H1 (cell line): Measurements from ENCODE around the gene POLG. TPM values are rescaled to one million over a fixed set of nuclear protein-coding genes. Genes with fewer than 3 reads are reported as not detected.

Experiments
- CTCF ChIA-PET: fragments of 300-600 bp; sonication (Branson Sonifier 250); formaldehyde crosslinking; loops from one replicate; lab custom pipeline; 2021; ENCODE audit not compliant: partially characterized antibody; lab: Charles Lee
- POLR2A ChIA-PET: fragments of 300-600 bp; sonication (Branson Sonifier 250); formaldehyde crosslinking; loops from one replicate; lab custom pipeline; 2021; ENCODE audit warnings: inconsistent platforms; ENCODE audit not compliant: partially characterized antibody; lab: Charles Lee
- DNase-seq, 2 experiments: peaks; one replicate each; pipeline versions ENCODE4 v3.0.0 to v3.0.0-alpha.2; 2010 to 2022; ENCODE audit warnings: low spot score in 2 of 2, low read depth in 1 of 2, mixed read lengths in 1 of 2
- FAIRE-seq: peaks from 2 replicates; lab custom pipeline; 2011; peaks lifted over from hg19 to GRCh38; lab: Jason Lieb, UNC
- H2AFZ ChIP-seq: 2 replicates; pipeline ENCODE4 v1.8.1; 2012; ENCODE audit warnings: low read length, inconsistent platforms
- H2AK5ac ChIP-seq: 2 replicates; pipeline ENCODE4 v1.6.1; 2013; ENCODE audit warnings: low read depth, low read length
- H2BK120ac ChIP-seq: replicated peaks from 2 replicates; pipeline ENCODE3; 2013; ENCODE audit warnings: low read depth, low read length, inconsistent platforms
- H2BK12ac ChIP-seq: 2 replicates; pipeline ENCODE4 v1.6.1; 2013; ENCODE audit warnings: low read depth, low read length
- H2BK15ac ChIP-seq: 2 replicates; pipeline ENCODE4 v1.6.1; 2013; ENCODE audit warnings: low read length
- H2BK20ac ChIP-seq: 2 replicates; pipeline ENCODE4 v1.6.1; 2013; ENCODE audit warnings: low read length
- H2BK5ac ChIP-seq: 2 replicates; pipeline ENCODE4 v1.6.1; 2013; ENCODE audit warnings: low read depth, low read length
- H3K14ac ChIP-seq: 2 replicates; pipeline ENCODE4 v1.6.1; 2013; ENCODE audit warnings: inconsistent platforms; ENCODE audit not compliant: insufficient read length
- H3K18ac ChIP-seq: 2 replicates; pipeline ENCODE4 v1.6.1; 2013; ENCODE audit warnings: low read length; ENCODE audit errors: extremely low read depth
- H3K23ac ChIP-seq: 2 replicates; pipeline ENCODE4 v1.6.1; 2013; ENCODE audit warnings: inconsistent platforms; ENCODE audit not compliant: insufficient read length
- H3K23me2 ChIP-seq: 2 replicates; pipeline ENCODE4 v1.6.1; 2013; ENCODE audit warnings: low read depth, low read length
- H3K27ac ChIP-seq: 2 replicates; pipeline ENCODE4 v1.6.1; 2011; ENCODE audit warnings: low read depth, low read length, inconsistent platforms
- H3K27me3 ChIP-seq, 4 experiments: replicated peaks in 1 of 4; 1 replicate in 1 of 4; 2 replicates in 3 of 4; pipeline versions ENCODE4 v1.6.1 to v1.8.1; 2011 to 2013; ENCODE audit warnings: low read length in 3 of 4, mild to moderate bottlenecking in 3 of 4, inconsistent platforms in 2 of 4, mixed read lengths in 2 of 4, moderate library complexity in 1 of 4; ENCODE audit not compliant: control insufficient read depth in 3 of 4, insufficient read depth in 3 of 4; ENCODE audit errors: extremely low read depth in 1 of 4
- H3K36me3 ChIP-seq, 4 experiments: 2 replicates each; pipeline versions ENCODE4 v1.6.1 to v1.8.1; 2011 to 2013; ENCODE audit warnings: mild to moderate bottlenecking in 4 of 4, low read length in 3 of 4, moderate library complexity in 2 of 4, control low read depth in 1 of 4, inconsistent platforms in 1 of 4; ENCODE audit not compliant: insufficient read depth in 4 of 4, control insufficient read depth in 2 of 4
- H3K4ac ChIP-seq: replicated peaks from 2 replicates; pipeline ENCODE3; 2013; ENCODE audit warnings: low read length, low read depth, mixed read lengths, inconsistent platforms; ENCODE audit not compliant: insufficient read length
- H3K4me1 ChIP-seq, 4 experiments: replicated peaks in 1 of 4; 1 replicate in 1 of 4; 2 replicates in 3 of 4; pipeline versions ENCODE4 v1.6.1 to v1.8.1; 2011 to 2013; ENCODE audit warnings: low read length in 3 of 4, inconsistent platforms in 2 of 4, mixed read lengths in 1 of 4; ENCODE audit not compliant: insufficient read depth in 4 of 4, control insufficient read depth in 3 of 4
- H3K4me2 ChIP-seq, 2 experiments: 2 replicates each; pipeline versions ENCODE4 v1.6.1 to v1.8.1; 2011 to 2013; ENCODE audit warnings: low read depth in 2 of 2, low read length in 2 of 2, control low read depth in 1 of 2, inconsistent platforms in 1 of 2, mild to moderate bottlenecking in 1 of 2; ENCODE audit not compliant: insufficient read depth in 1 of 2
- H3K4me3 ChIP-seq, 4 experiments: fragments of 200-600, 300-600 bp in 1 of 4; sonication (generic), shearing (Covaris generic), sonication (Bioruptor Twin) in 1 of 4; 2 replicates each; pipeline versions ENCODE4 v1.5.1 to v1.8.1; 2011 to 2016; ENCODE audit warnings: low read length in 4 of 4, low read depth in 3 of 4, control low read depth in 2 of 4, inconsistent platforms in 2 of 4, mild to moderate bottlenecking in 2 of 4, mixed read lengths in 1 of 4, moderate library complexity in 1 of 4; ENCODE audit not compliant: insufficient read depth in 2 of 4; ENCODE audit errors: extremely low read depth in 1 of 4
- H3K56ac ChIP-seq: replicated peaks from 2 replicates; pipeline ENCODE3; 2013; ENCODE audit warnings: low read depth, mild to moderate bottlenecking, mixed read lengths, low read length, inconsistent platforms; ENCODE audit not compliant: insufficient read length
- H3K79me1 ChIP-seq: 2 replicates; pipeline ENCODE4 v1.6.1; 2013; ENCODE audit warnings: low read depth, low read length, control low read depth
- H3K79me2 ChIP-seq, 2 experiments: 2 replicates each; pipeline versions ENCODE4 v1.6.1 to v1.8.1; 2012 to 2013; ENCODE audit warnings: low read length in 2 of 2, mild to moderate bottlenecking in 2 of 2, inconsistent platforms in 1 of 2; ENCODE audit not compliant: insufficient read depth in 2 of 2, control insufficient read depth in 1 of 2
- H3K9ac ChIP-seq, 4 experiments: replicated peaks in 1 of 4; 1 replicate in 1 of 4; 2 replicates in 3 of 4; pipeline versions ENCODE4 v1.6.1 to v1.8.1; 2011 to 2013; ENCODE audit warnings: low read depth in 3 of 4, low read length in 3 of 4, control low read depth in 2 of 4, mild to moderate bottlenecking in 2 of 4, moderate library complexity in 2 of 4, inconsistent platforms in 1 of 4; ENCODE audit errors: extremely low read depth in 1 of 4
- H3K9me3 ChIP-seq, 2 experiments: 2 replicates each; pipeline versions ENCODE4 v1.6.1 to v1.8.1; 2012 to 2013; ENCODE audit warnings: mild to moderate bottlenecking in 2 of 2, moderate library complexity in 2 of 2, control low read depth in 1 of 2, inconsistent platforms in 1 of 2, low read depth in 1 of 2, low read length in 1 of 2, mixed read lengths in 1 of 2; ENCODE audit not compliant: insufficient read depth in 2 of 2
- H4K20me1 ChIP-seq, 2 experiments: replicated peaks in 1 of 2; 2 replicates each; pipeline versions ENCODE3 to v1.8.1; 2011 to 2013; ENCODE audit warnings: inconsistent platforms in 2 of 2, low read length in 2 of 2, mild to moderate bottlenecking in 1 of 2; ENCODE audit not compliant: insufficient read depth in 2 of 2, control insufficient read depth in 1 of 2
- H4K5ac ChIP-seq: 2 replicates; pipeline ENCODE4 v1.6.1; 2013; ENCODE audit warnings: low read length, low read depth, mixed read lengths, inconsistent platforms; ENCODE audit not compliant: insufficient read length
- H4K8ac ChIP-seq: 2 replicates; pipeline ENCODE4 v1.8.0; 2013; ENCODE audit warnings: mild to moderate bottlenecking, moderate library complexity, low read length, inconsistent platforms; ENCODE audit not compliant: insufficient read depth; ENCODE audit errors: extremely low read depth
- H4K91ac ChIP-seq: replicated peaks from 2 replicates; pipeline ENCODE3; 2013; ENCODE audit warnings: low read length, mixed read lengths, inconsistent platforms; ENCODE audit not compliant: insufficient read length
- NANOG ChIP-seq: IDR thresholded peaks from 2 replicates; pipeline ENCODE4 v1.6.1; 2011; ENCODE audit warnings: low read length, low read depth, mild to moderate bottlenecking, inconsistent platforms; ENCODE audit not compliant: insufficient read depth, poor library complexity, severe bottlenecking
- WGBS, 2 experiments: shearing (Covaris generic) in 1 of 2; methylation state at CpG; one replicate each; pipeline versions ENCODE4 v1.1.6 to v1.1.7; 2013 to 2015; ENCODE audit warnings: low lambda C conversion rate in 2 of 2, mixed read lengths in 2 of 2, inconsistent platforms in 1 of 2, low coverage in 1 of 2, missing lambda C conversion rate in 1 of 2; ENCODE audit not compliant: insufficient replicate concordance in 2 of 2, insufficient coverage in 1 of 2, insufficient read length in 1 of 2; ENCODE audit errors: extremely low coverage in 1 of 2, missing lambda C conversion rate in 1 of 2; 5-methylcytosine and 5-hydroxymethylcytosine counted together
- polyA plus RNA-seq, 7 experiments: library from polyadenylated mRNA; depleted of rRNA in 3 of 7; stranded (reverse) in 5 of 7; unstranded in 2 of 7; fragments of >200 nt in 5 of 7; fragments of 200-250 nt in 2 of 7; gene quantifications; 1 replicate in 5 of 7; 2 replicates in 1 of 7; 4 replicates in 1 of 7; pipeline versions ENCODE4 v1.2.1 to v1.2.3, GENCODE V29; 2011 to 2013; ENCODE audit warnings: missing spikeins in 2 of 7, mixed read lengths in 2 of 7
- total RNA-seq: library from RNA; stranded (reverse); fragmentation: NEBNext Ultra II Directional; extraction: Animal tissue kit (Norgen Biotek cat#: 25700); gene quantifications from 2 replicates; pipeline ENCODE4 v1.2.1, GENCODE V29; 2021

POLG gene
- total and polyA plus RNA-seq, 2 of the 8 experiments (the other 6 are each of a cell fraction or from before 2014, with no cell fraction given), result 14.8 to 52.3 TPM

- H3K4ac ChIP-seq, result no peak overlapping the region
- no peak for TF ChIP-seq NANOG
- no peak overlapping the region for H2BK5ac ChIP-seq
- H3K9ac ChIP-seq, result no peak overlapping the region
- H3K79me2 ChIP-seq, result no peaks in the 10 kb centered on the region
- no peaks in the 10 kb centered on the region for H3K9me3 ChIP-seq
- peak overlapping the region; percentile 88; the same call in 1 of the 2 replicates for H2AK5ac ChIP-seq
- no peak overlapping the region for H3K4me3 ChIP-seq
- ChIA-PET POLR2A (interaction anchor here (1.2 to 2.8 kb wide), 2 partner anchors 14 to 16 kb away, joined by 3 to 7 read pairs; no protein-coding TSS in a partner anchor), CTCF (interaction anchor here (0.8 to 6.6 kb wide), 4 partner anchors 42 to 271 kb away, joined by 3 to 62 read pairs (median 5); no protein-coding TSS in a partner anchor)
- H2AFZ ChIP-seq, result no peak overlapping the region
- no peak overlapping the region for H4K5ac ChIP-seq
- peaks cover 20 to 37% (median 27%) of the 10 kb centered on the region in 4 experiments for H3K4me1 ChIP-seq
- no peak overlapping the region for H3K56ac ChIP-seq
- no peak overlapping the region for H2BK15ac ChIP-seq
- no peak overlapping the region for H2BK20ac ChIP-seq
- H3K4me2 ChIP-seq, result no peak overlapping the region
- peaks cover 11% of the 10 kb centered on the region; the same call in 1 of the 2 replicates for H3K23me2 ChIP-seq
- no peak overlapping the region for H2BK120ac ChIP-seq
- H3K14ac ChIP-seq, result no peak overlapping the region
- no peak overlapping the region for H4K8ac ChIP-seq
- H4K20me1 ChIP-seq, result peaks cover 7 to 20% of the 10 kb centered on the region in 2 experiments
- DNase-seq, result no peak
- peaks cover 96 to 100% (median 99%) of the 10 kb centered on the region in 4 experiments for H3K27me3 ChIP-seq
- H2BK12ac ChIP-seq, result 0 out of 2 replicates have a peak overlapping the region, but pooled peaks have one; percentile 21
- FAIRE-seq, result no peak
- no peak overlapping the region for H3K18ac ChIP-seq
- H3K27ac ChIP-seq, result no peak overlapping the region
- H3K23ac ChIP-seq, result no peak overlapping the region
- H3K36me3 ChIP-seq, result peaks cover 0 to 8% (median 0%) of the 10 kb centered on the region in 4 experiments; a peak in 1 of 8 replicates
- 51% methylated on average over 2 of the region's 2 CpGs; no CpG with 5 or more reads in 1 of the 2 experiments for WGBS, 2 experiments
- H3K79me1 ChIP-seq, result no peaks in the 10 kb centered on the region
- H4K91ac ChIP-seq, result no peak overlapping the region
Measured at GRCh38 chr15:89376388-89376787, 41.8 kb upstream of the POLG start.
